ENCODE data around the gene HTR7. TPM values are rescaled to one million over a fixed set of nuclear protein-coding genes. Genes with fewer than 3 reads are reported as not detected.

The HTR7 gene
- polyA plus RNA-seq, result 9.0 to 12.7 TPM (median 12.2 TPM) in 3 replicates
- 5.1 TPM for polyA plus RNA-seq (2011; ENCODE audit: low read depth)
- polyA plus RNA-seq (2011; cell fraction: cytosol; rRNA removed), result 8.5 and 11.4 TPM in 2 replicates
- 11.7 and 12.2 TPM in 2 replicates for polyA plus RNA-seq (2011; cell fraction: nucleus; rRNA removed)
- polyA plus RNA-seq (2012; ENCODE audit: low replicate concordance), result 6.4 and 10.8 TPM in 2 replicates
- 11.2 to 20.1 TPM (median 17.2 TPM) in 3 replicates for polyA minus RNA-seq
- polyA minus RNA-seq (2011; cell fraction: cytosol; rRNA and poly(A)+ RNA removed), result 9.4 TPM
- 19.1 and 29.4 TPM in 2 replicates for polyA minus RNA-seq (2011; cell fraction: nucleus; rRNA and poly(A)+ RNA removed)

- no peaks in the 10 kb centered on the region for H3K9me1 ChIP-seq (ENCODE audit: control insufficient read depth, extremely low read depth, insufficient read depth, low read length)
- peak within 1 kb of the TSS; percentile 90 for H3K4me2 ChIP-seq (ENCODE audit: control insufficient read depth, extremely low read depth, insufficient read depth, low read depth, low read length)
- no peaks in the 10 kb centered on the region for H3K9me3 ChIP-seq (ENCODE audit: control insufficient read depth, low read depth, low read length)
- H3K9ac ChIP-seq (ENCODE audit: control insufficient read depth, extremely low read depth, insufficient read depth, low read length), result peak within 1 kb of the TSS; percentile 82
- no peaks in the 10 kb centered on the region for H3K27me3 ChIP-seq (ENCODE audit: control insufficient read depth, extremely low read depth, insufficient read depth, low read length)
- no peak for DNase-seq (ENCODE audit: low read depth, low spot score)
- peak within 1 kb of the TSS; percentile 60 to 79 (median 69) for H3K4me3 ChIP-seq (ENCODE audit: control insufficient read depth in 2 of 3, extremely low read depth in 1 of 3, insufficient read depth in 2 of 3, low read depth in 1 of 3, low read length in 3 of 3)
- no peak for TF ChIP-seq EZH2 (IDR thresholded peaks at IDR 0.05; ENCODE audit: low read length)
- TF ChIP-seq, protein P1, sequence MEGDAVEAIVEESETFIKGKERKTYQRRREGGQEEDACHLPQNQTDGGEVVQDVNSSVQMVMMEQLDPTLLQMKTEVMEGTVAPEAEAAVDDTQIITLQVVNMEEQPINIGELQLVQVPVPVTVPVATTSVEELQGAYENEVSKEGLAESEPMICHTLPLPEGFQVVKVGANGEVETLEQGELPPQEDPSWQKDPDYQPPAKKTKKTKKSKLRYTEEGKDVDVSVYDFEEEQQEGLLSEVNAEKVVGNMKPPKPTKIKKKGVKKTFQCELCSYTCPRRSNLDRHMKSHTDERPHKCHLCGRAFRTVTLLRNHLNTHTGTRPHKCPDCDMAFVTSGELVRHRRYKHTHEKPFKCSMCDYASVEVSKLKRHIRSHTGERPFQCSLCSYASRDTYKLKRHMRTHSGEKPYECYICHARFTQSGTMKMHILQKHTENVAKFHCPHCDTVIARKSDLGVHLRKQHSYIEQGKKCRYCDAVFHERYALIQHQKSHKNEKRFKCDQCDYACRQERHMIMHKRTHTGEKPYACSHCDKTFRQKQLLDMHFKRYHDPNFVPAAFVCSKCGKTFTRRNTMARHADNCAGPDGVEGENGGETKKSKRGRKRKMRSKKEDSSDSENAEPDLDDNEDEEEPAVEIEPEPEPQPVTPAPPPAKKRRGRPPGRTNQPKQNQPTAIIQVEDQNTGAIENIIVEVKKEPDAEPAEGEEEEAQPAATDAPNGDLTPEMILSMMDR (optimal IDR thresholded peaks at IDR 0.05 in 1 of 3, IDR thresholded peaks at IDR 0.05 in 1 of 3, conservative IDR thresholded peaks at IDR 0.05 in 1 of 3; ENCODE audit: extremely low read depth in 1 of 3, insufficient read depth in 2 of 3, low read length in 3 of 3), result peak in 2 of 3 experiments; percentile 35 to 60
- H3K36me3 ChIP-seq (ENCODE audit: control insufficient read depth in 2 of 2, extremely low read depth in 1 of 2, insufficient read depth in 2 of 2, low read length in 2 of 2), result no peaks in the 10 kb centered on the region
- peaks cover 34% of the 10 kb centered on the region for H3K4me1 ChIP-seq (ENCODE audit: control insufficient read depth, extremely low read depth, insufficient read depth, low read length)
- peaks cover 41% of the 10 kb centered on the region for H3K79me2 ChIP-seq (ENCODE audit: control insufficient read depth, insufficient read depth, low read length)
- no peak for FAIRE-seq
- dilution Hi-C loops (cut with MboI; ENCODE audit: extremely low pct_ligation_motif_present, low sequenced_read_pairs), result no loop called here
- no peaks in the 10 kb centered on the region for H4K20me1 ChIP-seq (ENCODE audit: control insufficient read depth, extremely low read depth, insufficient read depth, low read length)
- peak within 1 kb of the TSS; percentile 91 for H2AFZ ChIP-seq (ENCODE audit: control insufficient read depth, low read length)
- H3K27ac ChIP-seq (ENCODE audit: control insufficient read depth, insufficient read depth, low read length), result peak within 1 kb of the TSS; percentile 87
Observed at GRCh38 chr10:90857635-90858460, at the start of gene HTR7. Gene HTR7, minus strand, starts transcription at chr10:90858039. Its CDS starts 368 bp downstream, at chr10:90857671.

DNA sequence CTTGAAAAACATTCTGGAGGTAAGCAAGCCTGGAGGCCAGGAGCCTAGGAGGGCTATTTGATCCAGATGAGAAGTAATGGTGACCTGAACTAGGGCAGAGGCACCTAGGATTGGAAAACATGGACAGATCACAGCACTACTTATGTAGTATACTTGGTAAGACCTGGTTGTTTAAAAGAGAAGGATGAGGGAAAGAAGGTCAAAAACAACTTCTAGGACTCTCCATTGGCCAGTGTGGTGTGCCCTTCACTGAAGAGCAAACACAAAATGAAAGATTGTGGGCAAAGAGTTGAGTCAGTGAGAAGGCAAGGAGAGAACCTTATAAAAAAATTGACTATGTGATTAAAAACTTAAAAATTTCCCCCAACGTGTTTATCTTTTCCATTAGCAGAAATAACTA is 48.8 kb upstream of the HTR7 start:
- Histone ChIP-seq H3K27ac (ENCODE audit: control insufficient read depth, insufficient read depth, low read length) (no peak overlapping the region), H2AFZ (ENCODE audit: control insufficient read depth, low read length) (no peak overlapping the region), H3K4me3 (ENCODE audit: control insufficient read depth in 2 of 3, extremely low read depth in 1 of 3, insufficient read depth in 2 of 3, low read depth in 1 of 3, low read length in 3 of 3) (no peak overlapping the region), H3K36me3 (ENCODE audit: control insufficient read depth in 2 of 2, extremely low read depth in 1 of 2, insufficient read depth in 2 of 2, low read length in 2 of 2) (no peaks in the 10 kb centered on the region), H3K9me1 (ENCODE audit: control insufficient read depth, extremely low read depth, insufficient read depth, low read length) (no peaks in the 10 kb centered on the region), H4K20me1 (ENCODE audit: control insufficient read depth, extremely low read depth, insufficient read depth, low read length) (no peaks in the 10 kb centered on the region), H3K4me1 (ENCODE audit: control insufficient read depth, extremely low read depth, insufficient read depth, low read length) (peaks cover under 1% of the 10 kb centered on the region), H3K4me2 (ENCODE audit: control insufficient read depth, extremely low read depth, insufficient read depth, low read depth, low read length) (no peak overlapping the region), H3K27me3 (ENCODE audit: control insufficient read depth, extremely low read depth, insufficient read depth, low read length) (no peaks in the 10 kb centered on the region), H3K9me3 (ENCODE audit: control insufficient read depth, low read depth, low read length) (no peaks in the 10 kb centered on the region), H3K79me2 (ENCODE audit: control insufficient read depth, insufficient read depth, low read length) (no peaks in the 10 kb centered on the region), H3K9ac (ENCODE audit: control insufficient read depth, extremely low read depth, insufficient read depth, low read length) (no peak overlapping the region)
- FAIRE-seq (no peak), DNase-seq (ENCODE audit: low read depth, low spot score) (no peak)
- TF ChIP-seq, protein P1 (optimal IDR thresholded peaks at IDR 0.05 in 1 of 3, IDR thresholded peaks at IDR 0.05 in 1 of 3, conservative IDR thresholded peaks at IDR 0.05 in 1 of 3; ENCODE audit: extremely low read depth in 1 of 3, insufficient read depth in 2 of 3, low read length in 3 of 3), result no peak
- TF ChIP-seq EZH2 (IDR thresholded peaks at IDR 0.05; ENCODE audit: low read length), result no peak
- dilution Hi-C loops (cut with MboI; ENCODE audit: extremely low pct_ligation_motif_present, low sequenced_read_pairs), result no loop called here
